K562 (cell line): ENCODE data around the gene ZDHHC8. TPM values are rescaled to one million over a fixed set of nuclear protein-coding genes. Genes with fewer than 3 reads are reported as not detected.

Experiments
- ATAC-seq: fragments of 200-7000 bp; cut with Tn5 transposase; 3 replicates; pipeline ENCODE4 v1.9.1; 2020; ENCODE audit warnings: moderate library complexity
- BruUV-seq: library from RNA; stranded (reverse); fragments of 400-500 nt; replicated peaks from 2 replicates; lab custom pipeline; 2021; lab: Mats Ljungman, UMichigan
- CTCF ChIA-PET: fragments of 300-600 bp; formaldehyde crosslinking; extraction: SDS; loops from one replicate; lab custom pipeline; 2021; ENCODE audit warnings: low intra/inter-chr PET ratio; lab: Yijun Ruan, JAX
- POLR2A ChIA-PET: fragments of 300-600, 350-650 bp; sonication (Branson Sonifier 250); formaldehyde crosslinking; extraction: SDS; loops from one replicate; lab custom pipeline; 2021; ENCODE audit warnings: antibody characterized with exemption, inconsistent platforms; lab: Yijun Ruan, JAX
- DNase-seq, 4 experiments: peaks; one replicate each; pipeline versions ENCODE4 v3.0.0 to v3.0.0-alpha.2; 2011 to 2018; ENCODE audit warnings: low spot score in 3 of 4, mixed read lengths in 3 of 4; ENCODE audit errors: extremely low read depth in 1 of 4
- FAIRE-seq: peaks from 2 replicates; lab custom pipeline; 2011; peaks lifted over from hg19 to GRCh38; lab: Jason Lieb, UNC
- H2AFZ ChIP-seq: 2 replicates; pipeline ENCODE4 v1.6.0; 2011; ENCODE audit warnings: low read depth, low read length, control low read depth, inconsistent platforms
- H3K27ac ChIP-seq: fragments of 200-600 bp; 3 replicates; pipeline ENCODE4 v1.8.0; 2011; ENCODE audit warnings: low read depth, mild to moderate bottlenecking, control low read depth, inconsistent platforms, low read length, moderate library complexity, mixed read lengths; ENCODE audit errors: extremely low read depth
- H3K27me3 ChIP-seq, 2 experiments: fragments of 300-600 bp in 1 of 2; 2 replicates in 1 of 2; 3 replicates in 1 of 2; pipeline versions ENCODE4 v1.6.0 to v1.8.0; 2011; ENCODE audit warnings: inconsistent platforms in 2 of 2, low read length in 2 of 2, mild to moderate bottlenecking in 1 of 2, mixed read lengths in 1 of 2, moderate library complexity in 1 of 2; ENCODE audit not compliant: control insufficient read depth in 2 of 2, insufficient read depth in 2 of 2
- H3K36me3 ChIP-seq: fragments of 300-600 bp; 3 replicates; pipeline ENCODE4 v1.8.0; 2011; ENCODE audit warnings: mild to moderate bottlenecking, low read length, inconsistent platforms; ENCODE audit not compliant: control insufficient read depth, insufficient read depth
- H3K4me1 ChIP-seq, 2 experiments: fragments of 200-600 bp in 1 of 2; replicated peaks in 1 of 2; 2 replicates in 1 of 2; 3 replicates in 1 of 2; pipeline versions ENCODE4 v1.5.1 to v1.8.0; 2011; ENCODE audit warnings: inconsistent platforms in 2 of 2, low read length in 2 of 2, mild to moderate bottlenecking in 1 of 2, mixed read lengths in 1 of 2, moderate library complexity in 1 of 2; ENCODE audit not compliant: control insufficient read depth in 2 of 2, insufficient read depth in 2 of 2
- H3K4me2 ChIP-seq: 2 replicates; pipeline ENCODE4 v1.6.1; 2011; ENCODE audit warnings: low read length, control low read depth, inconsistent platforms, mixed read lengths; ENCODE audit not compliant: insufficient read depth
- H3K4me3 ChIP-seq: fragments of 200-600 bp; sonication (generic), shearing (Covaris generic); 2 replicates; pipeline ENCODE4 v1.5.1; 2016; ENCODE audit warnings: control low read depth, inconsistent platforms
- H3K79me2 ChIP-seq: fragments of 200-600 bp; 3 replicates; pipeline ENCODE4 v1.8.0; 2011; ENCODE audit warnings: low read length, inconsistent platforms; ENCODE audit not compliant: control insufficient read depth, insufficient read depth
- H3K9ac ChIP-seq, 2 experiments: 2 replicates each; pipeline versions ENCODE4 v1.6.0 to v1.6.1; 2011; ENCODE audit warnings: low read depth in 2 of 2, low read length in 2 of 2, control low read depth in 1 of 2, inconsistent platforms in 1 of 2, mild to moderate bottlenecking in 1 of 2, mixed read lengths in 1 of 2; ENCODE audit not compliant: insufficient read depth in 1 of 2
- H3K9me1 ChIP-seq: one replicate; pipeline ENCODE4 v1.6.0; 2011; ENCODE audit warnings: inconsistent platforms, mild to moderate bottlenecking, low read length, moderate library complexity; ENCODE audit not compliant: control insufficient read depth, insufficient read depth
- H3K9me3 ChIP-seq: replicated peaks from 2 replicates; pipeline ENCODE4 v1.5.1; 2011; ENCODE audit warnings: low read depth, low read length, inconsistent platforms; ENCODE audit not compliant: control insufficient read depth, insufficient read depth
- H4K20me1 ChIP-seq: replicated peaks from 2 replicates; pipeline ENCODE4 v1.6.1; 2011; ENCODE audit warnings: low read length, inconsistent platforms, mixed read lengths; ENCODE audit not compliant: control insufficient read depth, insufficient read depth
- BCLAF1 ChIP-seq, 2 experiments: fragments of 450-650 bp in 1 of 2; IDR thresholded peaks; 2 replicates each; pipeline ENCODE4 v1.6.1; 2011 to 2017; ENCODE audit warnings: low read depth in 2 of 2, antibody characterized with exemption in 1 of 2, borderline replicate concordance in 1 of 2, low read length in 1 of 2, mild to moderate bottlenecking in 1 of 2, mixed read lengths in 1 of 2; ENCODE audit not compliant: control insufficient read depth in 1 of 2
- CEBPZ ChIP-seq: fragments of 150-350 bp; IDR thresholded peaks from 2 replicates; pipeline ENCODE4 v1.6.1; 2014; ENCODE audit warnings: low read depth, mild to moderate bottlenecking, low read length, borderline replicate concordance
- MTA2 ChIP-seq: fragments of 450-650 bp; IDR thresholded peaks from 2 replicates; pipeline ENCODE4 v1.6.1; 2016; ENCODE audit warnings: low read depth
- POLR2A ChIP-seq: fragments of 450-650 bp; conservative IDR thresholded peaks from 2 replicates; pipeline ENCODE4 v1.6.1; 2016
- POLR2G ChIP-seq: fragments of 200-400 bp; formaldehyde crosslinking; IDR thresholded peaks from 2 replicates; pipeline ENCODE4 v1.6.1; 2017; ENCODE audit warnings: low read depth, mild to moderate bottlenecking, antibody characterized with exemption, low read length, moderate library complexity
- PRMT5 ChIP-seq: sonication (generic); formaldehyde crosslinking; IDR thresholded peaks from 2 replicates; pipeline ENCODE4 v1.5.0; 2020; ENCODE audit warnings: missing genetic modification reagents
- STAT5A ChIP-seq: IDR thresholded peaks from 2 replicates; pipeline ENCODE4 v1.6.1; 2012; ENCODE audit warnings: low read length, inconsistent platforms, borderline replicate concordance
- STAT5B ChIP-seq: fragments of 250-450 bp; sonication (Bioruptor Pico); IDR thresholded peaks from 2 replicates; pipeline ENCODE4 v1.8.0; 2021; ENCODE audit warnings: mild to moderate bottlenecking, inconsistent platforms
- TAF15 ChIP-seq: fragments of 200-400 bp; formaldehyde crosslinking; IDR thresholded peaks from 2 replicates; pipeline ENCODE4 v1.6.1; 2017; ENCODE audit warnings: mild to moderate bottlenecking, low read depth, low read length, moderate library complexity
- TEAD4 ChIP-seq, 2 experiments: sonication (generic) in 1 of 2; formaldehyde crosslinking in 1 of 2; IDR thresholded peaks; 2 replicates each; pipeline versions ENCODE4 v1.6.1 to v1.8.0; 2012 to 2022; ENCODE audit warnings: borderline replicate concordance in 1 of 2, inconsistent platforms in 1 of 2, low read length in 1 of 2, mild to moderate bottlenecking in 1 of 2, missing genetic modification reagents in 1 of 2
- ZNF280B ChIP-seq: fragments of 250-450 bp; sonication (Bioruptor Pico); IDR thresholded peaks from 2 replicates; pipeline ENCODE4 v1.5.1; 2021; ENCODE audit warnings: mild to moderate bottlenecking
- ZNF830 ChIP-seq: fragments of 250-450 bp; sonication (Bioruptor Pico); IDR thresholded peaks from 2 replicates; pipeline ENCODE4 v1.5.0; 2021; ENCODE audit warnings: mild to moderate bottlenecking
- WGBS: fragments of 100-300 bp; shearing (Covaris generic); methylation state at CpG from one replicate; pipeline ENCODE4 v1.1.6; 2016; ENCODE audit warnings: low coverage, mixed read lengths; ENCODE audit not compliant: insufficient coverage; ENCODE audit errors: missing lambda C conversion rate; 5-methylcytosine and 5-hydroxymethylcytosine counted together
- in situ Hi-C: fragments of 300-500 bp; cut with MboI; formaldehyde crosslinking; loops from 4 replicates; pipeline ENCODE4 v1.15.0; 2018; ENCODE audit warnings: inconsistent platforms, mixed read lengths
- intact Hi-C: fragments of 100-400 bp; cut with micrococcal nuclease; formaldehyde crosslinking; loops from 2 replicates; pipeline ENCODE4 v1.14.2; 2022
- polyA plus RNA-seq, 8 experiments: library from polyadenylated mRNA; depleted of rRNA in 4 of 8; stranded (reverse) in 5 of 8; unstranded in 3 of 8; fragments of >200 nt; fragmentation: Nextera tagmentation in 2 of 8; fragmentation: Illumina TruSeq in 1 of 8; extraction: Ambion mirVana in 2 of 8; extraction: Trizol in 1 of 8; gene quantifications; 2 replicates each; pipeline versions ENCODE4 v1.2.1 to v1.2.3, GENCODE V29; 2011 to 2014; ENCODE audit warnings: inconsistent platforms in 1 of 8, missing spikeins in 1 of 8
- total RNA-seq, 7 experiments: library from RNA; depleted of rRNA in 6 of 7; stranded (reverse); fragments of >200 nt in 6 of 7; fragmentation: Illumina TruSeq in 2 of 7; extraction: Trizol in 2 of 7; gene quantifications; 2 replicates each; pipeline versions ENCODE4 v1.2.1 to v1.2.3, GENCODE V29; 2011 to 2021; ENCODE audit warnings: low replicate concordance in 1 of 7

Gene ZDHHC8
- total and polyA plus RNA-seq, 9 of the 15 experiments (the other 6 are each of a cell fraction or from before 2014, with no cell fraction given): 0.04 to 109 (median 16.4) TPM

GRCh38 chr22:20123366-20124082 is 8.1 kb upstream of the ZDHHC8 start:
- ChIA-PET POLR2A (interaction anchor here (0.6 to 8.3 kb wide), 16 partner anchors 9 to 692 kb away, joined by 3 to 115 read pairs (median 3); partner anchors contain the start of genes HIRA and TANGO2), CTCF (no interaction called here)
- no peak overlapping the region for H3K4me2 ChIP-seq
- H3K9ac ChIP-seq: peak overlapping the region in 1 of 2 experiments; percentile 82; a peak in 2 of 4 replicates
- H3K27me3 ChIP-seq: no peaks in the 10 kb centered on the region
- H3K79me2 ChIP-seq: peaks cover 62% of the 10 kb centered on the region
- no peaks in the 10 kb centered on the region for H3K9me1 ChIP-seq
- H3K4me1 ChIP-seq: peaks cover 14 to 77% of the 10 kb centered on the region in 2 experiments; a peak in 4 of 5 replicates
- H3K36me3 ChIP-seq: peaks cover 97% of the 10 kb centered on the region
- BruUV-seq: no TSS peak
- intact Hi-C loops (no loop called here), in situ Hi-C loops (no loop called here)
- H2AFZ ChIP-seq: no peak overlapping the region
- no peak overlapping the region for H3K27ac ChIP-seq
- no peaks in the 10 kb centered on the region for H3K9me3 ChIP-seq
- ATAC-seq (no peak), DNase-seq (no peak), FAIRE-seq (no peak)
- H3K4me3 ChIP-seq: no peak overlapping the region
- 95% methylated on average over 11 of the region's 13 CpGs for WGBS
- H4K20me1 ChIP-seq: peaks cover 71% of the 10 kb centered on the region
- TF ChIP-seq ZNF280B (0 out of 2 replicates have a peak, but pooled peaks have one; percentile 23), PRMT5 (CRISPR knock-in tag) (0 out of 2 replicates have a peak, but pooled peaks have one; percentile 43), BCLAF1 (IDR thresholded peaks at IDR 0.05; ENCODE audit: borderline replicate concordance in 1 of 2, control insufficient read depth in 1 of 2, low read depth in 2 of 2, low read length in 1 of 2) (no peak), STAT5B (no peak), POLR2A (peak; percentile 68), TAF15 (0 out of 2 replicates have a peak, but pooled peaks have one; percentile 34), MTA2 (no peak), ZNF830 (CRISPR knock-in tag) (peak; percentile 78; the same call in 1 of the 2 replicates), STAT5A (peak; percentile 26; the same call in 1 of the 2 replicates), CEBPZ (no peak), TEAD4 (IDR thresholded peaks at IDR 0.05; ENCODE audit: low read length) (0 out of 2 replicates have a peak, but pooled peaks have one; percentile 5), TEAD4 (CRISPR knock-in tag; IDR thresholded peaks at IDR 0.05; ENCODE audit: borderline replicate concordance) (no peak), POLR2G (peak; percentile 69)
